SK-N-SH treated with all-trans-retinoic acid at 6 μM for 48 hours (cell line): ENCODE measurements around the gene SREBF1.

Source experiments
- ATAC-seq: fragments of 200-7000 bp; cut with Tn5 transposase; 3 replicates; pipeline ENCODE4 v1.9.1; 2020; ENCODE audit warnings: mild to moderate bottlenecking, moderate library complexity
- ARNTL ChIP-seq: fragments of 450-650 bp; formaldehyde crosslinking; IDR thresholded peaks from 2 replicates; pipeline ENCODE4 v1.5.0; 2020; ENCODE audit warnings: low read depth, mild to moderate bottlenecking, moderate library complexity, borderline replicate concordance
- CREB5 ChIP-seq: fragments of 250-450 bp; sonication (Bioruptor Pico); IDR thresholded peaks from 2 replicates; pipeline ENCODE4 v1.5.1; 2020; ENCODE audit warnings: low read depth, mild to moderate bottlenecking, moderate library complexity
- CSDC2 ChIP-seq: fragments of 250-450 bp; sonication (Bioruptor Pico); IDR thresholded peaks from 2 replicates; pipeline ENCODE4 v1.5.0; 2020; ENCODE audit warnings: mild to moderate bottlenecking, moderate library complexity
- CSRNP3 ChIP-seq: fragments of 250-450 bp; sonication (Bioruptor Pico); IDR thresholded peaks from 2 replicates; pipeline ENCODE4 v1.5.1; 2021; ENCODE audit warnings: mild to moderate bottlenecking, moderate library complexity
- ESRRG ChIP-seq: fragments of 250-450 bp; sonication (Bioruptor Pico); IDR thresholded peaks from 2 replicates; pipeline ENCODE4 v1.6.1; 2021; ENCODE audit warnings: mild to moderate bottlenecking
- GLIS3 ChIP-seq: fragments of 250-450 bp; sonication (Bioruptor Pico); IDR thresholded peaks from 2 replicates; pipeline ENCODE4 v1.5.0; 2020; ENCODE audit warnings: mild to moderate bottlenecking, moderate library complexity
- ISL1 ChIP-seq: fragments of 250-450 bp; sonication (Bioruptor Pico); IDR thresholded peaks from 2 replicates; pipeline ENCODE4 v2.1.2; 2022; ENCODE audit warnings: mild to moderate bottlenecking, moderate library complexity
- OSR1 ChIP-seq: fragments of 250-450 bp; sonication (Bioruptor Pico); IDR thresholded peaks from 2 replicates; pipeline ENCODE4 v1.8.0; 2022; ENCODE audit warnings: moderate library complexity, mild to moderate bottlenecking, inconsistent platforms
- PATZ1 ChIP-seq: fragments of 250-450 bp; sonication (Bioruptor Pico); IDR thresholded peaks from 2 replicates; pipeline ENCODE4 v1.8.0; 2020; ENCODE audit warnings: mild to moderate bottlenecking, moderate library complexity, borderline replicate concordance
- POU6F1 ChIP-seq: fragments of 250-450 bp; sonication (Bioruptor Pico); IDR thresholded peaks from 2 replicates; pipeline ENCODE4 v1.8.0; 2021; ENCODE audit warnings: low read depth, mild to moderate bottlenecking, moderate library complexity, borderline replicate concordance
- PPARA ChIP-seq: fragments of 250-450 bp; sonication (Bioruptor Pico); IDR thresholded peaks from 2 replicates; pipeline ENCODE4 v1.5.0; 2020; ENCODE audit warnings: mild to moderate bottlenecking, borderline replicate concordance
- RARB ChIP-seq: fragments of 250-450 bp; sonication (Bioruptor Pico); IDR thresholded peaks from 2 replicates; pipeline ENCODE4 v1.8.0; 2021; ENCODE audit warnings: mild to moderate bottlenecking, moderate library complexity
- SNAI2 ChIP-seq: fragments of 250-450 bp; sonication (Bioruptor Pico); IDR thresholded peaks from 2 replicates; pipeline ENCODE4 v1.5.0; 2020; ENCODE audit warnings: mild to moderate bottlenecking, moderate library complexity
- TOX ChIP-seq: fragments of 250-450 bp; sonication (Bioruptor Pico); IDR thresholded peaks from 2 replicates; pipeline ENCODE4 v1.8.0; 2021; ENCODE audit warnings: mild to moderate bottlenecking, moderate library complexity, borderline replicate concordance
- TSHZ2 ChIP-seq: fragments of 250-450 bp; sonication (Bioruptor Pico); IDR thresholded peaks from 2 replicates; pipeline ENCODE4 v1.5.0; 2020; ENCODE audit warnings: mild to moderate bottlenecking, moderate library complexity
- ZC3H10 ChIP-seq: fragments of 250-450 bp; sonication (Bioruptor Pico); IDR thresholded peaks from 2 replicates; pipeline ENCODE4 v1.5.1; 2021; ENCODE audit warnings: mild to moderate bottlenecking, moderate library complexity
- ZFP3 ChIP-seq: fragments of 250-450 bp; sonication (Bioruptor Pico); IDR thresholded peaks from 2 replicates; pipeline ENCODE4 v1.5.0; 2020; ENCODE audit warnings: mild to moderate bottlenecking, moderate library complexity
- ZFP30 ChIP-seq: fragments of 450-650 bp; formaldehyde crosslinking; IDR thresholded peaks from 2 replicates; pipeline ENCODE4 v1.5.0; 2022; ENCODE audit warnings: mild to moderate bottlenecking, moderate library complexity
- ZNF565 ChIP-seq: fragments of 450-650 bp; formaldehyde crosslinking; conservative IDR thresholded peaks from 2 replicates; pipeline ENCODE4 v1.5.0; 2020; ENCODE audit warnings: low read depth, mild to moderate bottlenecking, moderate library complexity
- ZNF70 ChIP-seq: fragments of 450-650 bp; formaldehyde crosslinking; IDR thresholded peaks from 2 replicates; pipeline ENCODE4 v1.5.0; 2020; ENCODE audit warnings: mild to moderate bottlenecking, moderate library complexity
- ZNF8 ChIP-seq: fragments of 450-650 bp; formaldehyde crosslinking; IDR thresholded peaks from 2 replicates; pipeline ENCODE4 v1.5.0; 2020; ENCODE audit warnings: mild to moderate bottlenecking, moderate library complexity

The SREBF1 gene

GRCh38 chr17:17820463-17821158 lies 16.2 kb downstream of the SREBF1 start:
- no peak for ATAC-seq
- TF ChIP-seq PPARA (CRISPR knock-in tag), result no peak
- no peak for TF ChIP-seq ARNTL (CRISPR knock-in tag)

- TF ChIP-seq CSRNP3 (CRISPR knock-in tag) (no peak), ZC3H10 (no peak), CREB5 (CRISPR knock-in tag) (no peak), TOX (no peak), ZFP30 (CRISPR knock-in tag) (no peak), ESRRG (CRISPR knock-in tag) (no peak), PATZ1 (CRISPR knock-in tag) (no peak), ZNF70 (CRISPR knock-in tag) (no peak), RARB (CRISPR knock-in tag) (no peak), ISL1 (CRISPR knock-in tag) (no peak), ZFP3 (no peak), POU6F1 (CRISPR knock-in tag) (no peak), GLIS3 (CRISPR knock-in tag) (no peak), ZNF565 (CRISPR knock-in tag) (no peak), ZNF8 (no peak), CSDC2 (CRISPR knock-in tag) (no peak), SNAI2 (CRISPR knock-in tag) (no peak), TSHZ2 (no peak), OSR1 (CRISPR knock-in tag) (no peak)
- no peak for ATAC-seq
Measured at GRCh38 chr17:17820046-17820445, 16.7 kb downstream of the SREBF1 start.

GRCh38 chr17:17819561-17819995 lies 17.2 kb downstream of the SREBF1 start:
- TF ChIP-seq OSR1 (CRISPR knock-in tag) (no peak), TSHZ2 (no peak), ARNTL (CRISPR knock-in tag) (no peak), GLIS3 (CRISPR knock-in tag) (no peak), ZC3H10 (no peak), RARB (CRISPR knock-in tag) (no peak), TOX (no peak)
- ATAC-seq, result peak; percentile 54
